C4-2B (cell line): ENCODE data around the gene KCNN1.

ENCODE experiments used
- CTCF ChIP-seq: fragments of 450-650 bp; conservative IDR thresholded peaks from 2 replicates; pipeline ENCODE4 v1.5.1; 2017; ENCODE audit warnings: mild to moderate bottlenecking
- ZFX ChIP-seq: fragments of 450-650 bp; IDR thresholded peaks from 2 replicates; pipeline ENCODE4 v1.6.1; 2017

- TF ChIP-seq CTCF, result no peak
- TF ChIP-seq ZFX, result no peak
Measured at GRCh38 chr19:17965370-17966128, 1.4 kb upstream of the KCNN1 start.
